NCI-H1092 treated with DMSO at 0.1 percent for 48 hours (cell line): Measurements from ENCODE around the gene CABP2.
"Not testable (repeated sequence)": the region's sequence is repeated elsewhere in the genome, so short reads cannot be mapped to it uniquely, and the experiment has no call there.

Experiments used
- DNase-seq: peaks from one replicate; lab custom pipeline; 2025; lab: John Stamatoyannopoulos, UW

The CABP2 gene

DNA sequence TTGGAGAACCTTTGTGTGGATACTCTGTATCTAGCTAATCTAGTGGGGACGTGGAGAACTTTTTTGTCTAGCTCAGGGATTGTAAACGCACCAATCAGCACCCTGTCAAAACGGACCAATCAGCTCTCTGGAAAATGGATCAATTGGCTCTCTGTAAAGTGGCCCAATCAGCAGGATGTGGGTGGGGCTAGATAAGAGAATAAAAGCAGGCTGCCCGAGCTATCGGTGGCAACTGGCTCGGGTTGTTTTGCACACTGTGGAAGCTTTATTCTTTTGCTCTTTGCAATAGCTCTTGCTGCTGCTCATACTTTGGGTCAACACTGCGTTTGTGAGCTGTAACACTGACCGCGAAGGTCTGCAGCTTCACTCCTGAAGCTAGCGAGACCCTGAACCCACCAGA, 46.6 kb downstream of the CABP2 start:
- DNase-seq, result not testable (repeated sequence)

DNA sequence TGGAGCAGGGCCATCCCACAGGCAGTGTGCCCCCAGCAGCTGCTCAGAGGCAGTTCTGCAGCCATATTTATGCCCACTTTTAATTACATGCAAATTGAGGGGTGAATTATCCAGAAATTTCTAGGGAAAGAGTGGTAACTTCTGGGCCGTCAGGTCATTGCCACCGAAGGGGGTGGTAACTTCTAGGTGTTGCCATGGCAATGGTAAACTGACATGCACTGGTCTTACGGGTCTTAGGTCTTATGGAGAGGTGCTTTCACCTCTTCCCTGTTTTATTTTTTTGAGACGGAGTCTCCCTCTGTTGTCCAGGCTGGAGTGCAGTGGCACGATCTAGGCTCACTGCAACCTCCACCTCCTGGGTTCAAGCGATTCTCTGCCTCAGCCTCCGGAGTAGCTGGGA, 50.4 kb downstream of the CABP2 start:
- no peak for DNase-seq

DNA sequence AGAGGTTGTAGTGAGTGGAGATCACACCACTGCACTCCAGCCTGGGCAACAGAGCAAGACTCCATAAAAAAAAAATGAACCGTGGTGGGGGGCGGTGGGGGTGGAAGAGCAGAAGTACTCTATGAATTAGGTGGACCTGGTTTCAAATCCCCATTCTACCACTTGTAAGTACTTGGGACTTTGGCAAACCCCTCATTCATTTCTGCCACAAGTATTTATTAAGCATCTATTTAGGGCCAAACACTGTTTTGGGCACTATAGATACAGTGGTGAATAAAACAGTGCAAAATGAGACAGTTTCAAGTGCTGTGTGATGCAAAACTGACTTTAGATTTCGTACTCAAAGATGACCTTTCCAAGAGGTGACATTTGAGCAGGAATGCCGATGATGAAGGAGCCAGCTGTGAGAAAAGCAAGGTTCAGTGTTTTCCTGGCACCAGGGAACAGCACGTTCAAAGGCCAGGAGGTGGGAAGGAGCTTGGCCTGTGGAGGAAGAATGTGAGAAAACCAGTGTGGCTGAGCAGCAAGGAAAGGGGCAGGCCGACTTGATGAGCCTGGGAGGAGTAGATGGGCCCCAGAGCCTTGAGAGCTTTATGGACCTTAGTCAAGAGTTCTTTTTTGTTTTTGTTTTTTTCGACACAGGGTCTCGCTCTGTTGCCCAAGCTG, 52.8 kb downstream of the CABP2 start:
- DNase-seq, result no peak

DNA sequence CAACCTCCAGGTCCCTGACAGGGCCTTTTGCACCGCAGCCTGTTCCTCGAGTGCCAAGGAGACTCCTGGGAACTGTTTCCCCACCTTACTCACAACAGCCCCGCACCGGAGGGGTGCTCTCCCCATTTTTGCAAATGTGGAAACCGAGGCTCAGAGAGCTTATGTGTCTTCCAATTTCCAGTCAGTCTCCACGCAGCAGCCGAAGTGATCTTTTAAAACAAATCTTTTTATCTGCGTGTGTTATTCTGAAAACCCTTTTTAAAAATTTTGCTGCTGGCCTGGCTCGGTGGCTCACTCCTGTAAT, 53.8 kb downstream of the CABP2 start:
- no peak for DNase-seq
